HFFc6 (cell line): ENCODE results near the gene CNST. TPM values are rescaled to one million over a fixed set of nuclear protein-coding genes. Genes with fewer than 3 reads are reported as not detected.

Source experiments
- DNase-seq: peaks from one replicate; pipeline ENCODE4 v3.0.0-alpha.2; 2018
- H3K27ac Mint-ChIP-seq: 2 replicates; pipeline ENCODE4 v1.8.0; 2020; ENCODE audit warnings: mild to moderate bottlenecking, mixed read lengths
- H3K27me3 Mint-ChIP-seq: 2 replicates; pipeline ENCODE4 v1.8.0; 2021; ENCODE audit warnings: mild to moderate bottlenecking, moderate library complexity, mixed read lengths; ENCODE audit not compliant: insufficient read depth
- H3K36me3 Mint-ChIP-seq: 2 replicates; pipeline ENCODE4 v1.8.0; 2021; ENCODE audit warnings: low read depth, mixed read lengths
- H3K4me1 Mint-ChIP-seq: 2 replicates; pipeline ENCODE4 v1.8.0; 2020; ENCODE audit warnings: low read depth, mixed read lengths
- H3K4me3 Mint-ChIP-seq: 2 replicates; pipeline ENCODE4 v1.8.0; 2020; ENCODE audit warnings: mild to moderate bottlenecking, moderate library complexity, mixed read lengths
- H3K9me3 Mint-ChIP-seq: 2 replicates; pipeline ENCODE4 v1.8.0; 2020; ENCODE audit warnings: mild to moderate bottlenecking, mixed read lengths
- total RNA-seq, 6 experiments: library from RNA; stranded (reverse); fragmentation: NEBNext Ultra II Directional; extraction: Animal tissue kit (Norgen Biotek cat#: 25700); gene quantifications; 2 replicates in 1 of 6; 3 replicates in 5 of 6; pipeline ENCODE4 v1.2.3, GENCODE V29; 2021
- TF ChIP-seq, protein P1 (sequence below): fragments of 200-600 bp; sonication (generic); IDR thresholded peaks from 2 replicates; pipeline ENCODE4 v1.5.0; 2021; ENCODE audit warnings: antibody characterized with exemption, mild to moderate bottlenecking

CNST gene
- total RNA-seq, 6 experiments from 2014 or later, result 56.4 to 67.9 (median 59.6) TPM

- no peak for DNase-seq
- Mint-ChIP-seq H3K4me1 (peaks cover 86% of the 10 kb centered on the region), H3K9me3 (no peaks in the 10 kb centered on the region), H3K27me3 (no peaks in the 10 kb centered on the region; the same call in 1 of the 2 replicates), H3K36me3 (peaks cover 61% of the 10 kb centered on the region), H3K27ac (no peak overlapping the region), H3K4me3 (no peak overlapping the region)
- TF ChIP-seq, protein P1, sequence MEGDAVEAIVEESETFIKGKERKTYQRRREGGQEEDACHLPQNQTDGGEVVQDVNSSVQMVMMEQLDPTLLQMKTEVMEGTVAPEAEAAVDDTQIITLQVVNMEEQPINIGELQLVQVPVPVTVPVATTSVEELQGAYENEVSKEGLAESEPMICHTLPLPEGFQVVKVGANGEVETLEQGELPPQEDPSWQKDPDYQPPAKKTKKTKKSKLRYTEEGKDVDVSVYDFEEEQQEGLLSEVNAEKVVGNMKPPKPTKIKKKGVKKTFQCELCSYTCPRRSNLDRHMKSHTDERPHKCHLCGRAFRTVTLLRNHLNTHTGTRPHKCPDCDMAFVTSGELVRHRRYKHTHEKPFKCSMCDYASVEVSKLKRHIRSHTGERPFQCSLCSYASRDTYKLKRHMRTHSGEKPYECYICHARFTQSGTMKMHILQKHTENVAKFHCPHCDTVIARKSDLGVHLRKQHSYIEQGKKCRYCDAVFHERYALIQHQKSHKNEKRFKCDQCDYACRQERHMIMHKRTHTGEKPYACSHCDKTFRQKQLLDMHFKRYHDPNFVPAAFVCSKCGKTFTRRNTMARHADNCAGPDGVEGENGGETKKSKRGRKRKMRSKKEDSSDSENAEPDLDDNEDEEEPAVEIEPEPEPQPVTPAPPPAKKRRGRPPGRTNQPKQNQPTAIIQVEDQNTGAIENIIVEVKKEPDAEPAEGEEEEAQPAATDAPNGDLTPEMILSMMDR, result no peak
Measured at GRCh38 chr1:246580497-246581370, 14.5 kb downstream of the CNST start.

DNA sequence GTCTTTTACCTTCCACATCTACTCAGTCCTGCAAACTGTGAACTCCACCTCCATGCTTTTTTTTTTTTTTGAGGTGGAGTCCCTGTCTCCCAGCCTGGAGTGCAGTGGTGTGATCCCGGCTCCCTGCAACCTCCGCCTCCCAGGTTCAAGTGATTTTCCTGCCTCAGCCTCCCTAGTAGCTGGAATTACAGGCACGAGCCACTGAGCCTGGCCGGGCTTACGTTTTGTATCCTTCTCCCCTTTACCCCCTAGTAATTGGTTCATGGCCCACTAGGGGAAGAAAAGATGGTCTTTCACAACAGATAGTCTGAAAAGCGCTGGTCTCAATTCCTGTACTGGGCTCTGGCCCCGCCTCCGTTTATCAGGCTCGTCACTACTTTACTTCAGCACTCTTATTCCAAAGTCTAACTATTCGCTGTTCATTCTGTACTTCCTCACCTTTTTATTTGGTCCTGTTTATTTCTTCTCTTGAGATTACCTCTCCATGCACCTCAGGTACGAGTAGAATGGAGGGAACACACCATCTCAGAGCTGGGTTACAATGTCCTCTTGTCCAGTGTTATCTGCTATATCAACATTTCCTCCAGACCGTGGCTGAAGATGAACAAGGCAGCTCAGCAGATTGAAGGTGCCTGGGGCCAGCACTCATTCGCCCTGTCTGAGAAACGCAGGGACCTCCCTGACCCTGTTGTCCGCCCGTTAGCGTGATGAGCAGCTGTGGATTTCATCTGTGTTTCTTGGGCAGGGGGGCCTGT lies 16.2 kb downstream of the CNST start:
- no peaks in the 10 kb centered on the region for H3K9me3 Mint-ChIP-seq
- peaks cover 54% of the 10 kb centered on the region for H3K36me3 Mint-ChIP-seq
- no peak overlapping the region for H3K4me3 Mint-ChIP-seq
- DNase-seq, result no peak
- H3K4me1 Mint-ChIP-seq, result peaks cover 87% of the 10 kb centered on the region
- TF ChIP-seq, protein P1, result no peak
- H3K27me3 Mint-ChIP-seq, result no peaks in the 10 kb centered on the region; the same call in 1 of the 2 replicates
- 0 out of 2 replicates have a peak overlapping the region, but pooled peaks have one; percentile 27 for H3K27ac Mint-ChIP-seq

DNA sequence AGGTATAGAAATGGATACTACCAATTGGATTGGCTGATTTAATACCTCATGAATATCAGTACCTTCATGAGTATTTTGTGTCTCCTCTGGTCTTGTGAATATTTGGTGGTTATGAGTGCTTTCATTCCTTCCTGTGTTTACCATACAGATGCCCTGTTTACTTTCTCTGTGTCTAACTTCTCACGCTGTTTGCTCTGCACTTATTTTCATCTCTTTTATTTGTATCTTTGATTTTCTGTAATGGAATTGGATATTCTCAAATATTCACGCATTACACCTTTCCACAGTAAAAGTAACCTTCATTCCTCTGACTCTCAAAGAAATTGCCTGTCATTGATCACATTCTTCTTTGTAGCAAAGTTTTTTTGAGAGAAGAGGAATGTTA lies 16.8 kb downstream of the CNST start:
- no peak for DNase-seq
- H3K27me3 Mint-ChIP-seq, result no peaks in the 10 kb centered on the region; the same call in 1 of the 2 replicates
- TF ChIP-seq, protein P1, result no peak
- peak overlapping the region; percentile 61 for H3K27ac Mint-ChIP-seq
- no peak overlapping the region for H3K4me3 Mint-ChIP-seq
- H3K36me3 Mint-ChIP-seq, result peaks cover 54% of the 10 kb centered on the region
- peaks cover 87% of the 10 kb centered on the region for H3K4me1 Mint-ChIP-seq
- H3K9me3 Mint-ChIP-seq, result no peaks in the 10 kb centered on the region

- Mint-ChIP-seq H3K27me3 (no peaks in the 10 kb centered on the region), H3K27ac (peak overlapping the region; percentile 61), H3K4me1 (peaks cover 85% of the 10 kb centered on the region), H3K36me3 (peaks cover 54% of the 10 kb centered on the region), H3K4me3 (no peak overlapping the region), H3K9me3 (no peaks in the 10 kb centered on the region)
- TF ChIP-seq, protein P1, result no peak
- DNase-seq, result no peak
Measured at GRCh38 chr1:246583448-246584185, 17.4 kb downstream of the CNST start.

DNA sequence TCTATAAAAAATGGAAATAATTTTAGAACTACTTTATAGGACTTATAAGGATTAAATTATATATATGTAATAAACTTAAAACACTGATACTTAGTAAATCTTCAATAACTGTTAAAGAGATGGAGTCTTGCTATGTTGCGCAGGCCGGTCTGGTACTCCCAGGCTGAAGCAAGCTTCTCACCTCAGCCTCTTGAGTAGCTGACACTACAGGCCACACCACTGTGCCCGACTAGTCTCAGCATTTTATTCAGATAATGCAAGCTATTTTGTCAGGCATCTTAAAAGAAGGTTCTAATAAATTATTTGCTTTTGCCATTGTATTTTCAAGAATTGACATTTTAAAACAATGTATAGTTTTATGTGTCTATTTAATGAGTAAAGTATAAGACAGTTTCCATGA lies 20.8 kb downstream of the CNST start:
- H3K4me3 Mint-ChIP-seq, result peak overlapping the region; percentile 81
- H3K9me3 Mint-ChIP-seq, result peaks cover 10% of the 10 kb centered on the region
- no peak for DNase-seq
- TF ChIP-seq, protein P1, result no peak
- peaks cover 79% of the 10 kb centered on the region for H3K4me1 Mint-ChIP-seq
- H3K27me3 Mint-ChIP-seq, result peaks cover 3% of the 10 kb centered on the region; the same call in 1 of the 2 replicates
- H3K36me3 Mint-ChIP-seq, result peaks cover 59% of the 10 kb centered on the region
- peak overlapping the region; percentile 91 for H3K27ac Mint-ChIP-seq
